Stimulated activated CD8-positive, alpha-beta memory T cell treated with anti-CD3 and anti-CD28 coated beads, Interleukin-4, amount 100 ng/mL, for 48 hours (primary cell): Measurements from ENCODE around the gene ENTPD8.

Experiments used
- DNase-seq: peaks from one replicate; pipeline ENCODE4 v3.0.0-alpha.2; 2020

Gene ENTPD8

GRCh38 chr9:137445930-137446431 is 4.8 kb upstream of the ENTPD8 start:
- DNase-seq = no peak

- DNase-seq = peak; percentile 93
Observed at GRCh38 chr9:137445275-137445807, 4.2 kb upstream of the ENTPD8 start.

GRCh38 chr9:137444106-137444790 is 3.1 kb upstream of the ENTPD8 start:
- no peak for DNase-seq

DNA sequence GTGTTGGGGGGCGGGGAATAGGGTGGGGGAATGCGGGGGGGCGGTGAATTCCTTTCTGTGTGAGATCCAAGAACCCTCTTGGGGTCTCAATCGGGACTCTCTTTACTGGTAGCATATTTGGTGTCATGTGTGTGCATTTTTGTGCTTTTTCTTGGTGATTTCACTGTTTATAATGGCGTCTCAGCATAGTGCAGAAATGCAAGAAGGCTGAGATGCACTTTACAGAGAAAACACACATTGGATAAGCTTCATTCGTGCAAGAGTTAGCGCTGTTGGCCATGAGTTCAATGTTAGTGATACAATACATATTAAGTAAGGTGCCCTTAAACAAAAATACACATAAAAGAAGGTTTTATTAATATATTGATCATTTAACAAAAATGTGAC is 771 bp upstream of the ENTPD8 start:
- no peak for DNase-seq

- no peak for DNase-seq
Observed at GRCh38 chr9:137439158-137439714, 1.9 kb downstream of the ENTPD8 start.

DNA sequence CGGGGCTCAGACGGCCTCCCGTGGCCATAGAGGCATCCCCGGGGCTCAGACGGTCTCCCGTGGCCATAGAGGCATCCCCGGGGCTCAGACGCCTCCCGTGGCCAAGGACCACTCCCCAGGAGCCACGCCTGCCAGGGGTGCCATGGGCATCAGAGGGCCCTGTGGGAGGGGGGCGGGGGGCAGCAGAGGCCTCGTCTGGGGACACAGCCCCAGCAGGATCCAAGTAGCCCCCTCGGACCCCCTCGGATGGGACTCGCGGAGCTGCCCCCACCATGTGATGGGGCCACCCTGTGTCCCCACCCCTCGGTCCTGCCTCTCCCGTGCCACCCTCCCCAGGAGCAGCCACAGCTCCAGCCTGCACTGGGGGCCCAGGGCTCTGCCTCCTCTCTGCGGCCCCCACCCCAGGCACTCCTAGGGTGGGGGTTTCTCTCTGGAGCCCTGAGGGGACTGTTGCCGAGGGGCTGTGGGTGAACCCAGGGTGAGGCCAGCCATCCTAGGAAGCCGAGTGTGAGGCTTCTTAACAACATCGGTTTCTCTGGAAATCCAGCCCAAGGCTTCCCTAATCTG is 2.5 kb downstream of the ENTPD8 start:
- DNase-seq = no peak

GRCh38 chr9:137437691-137438590 is 3.2 kb downstream of the ENTPD8 start:
- DNase-seq = no peak

DNA sequence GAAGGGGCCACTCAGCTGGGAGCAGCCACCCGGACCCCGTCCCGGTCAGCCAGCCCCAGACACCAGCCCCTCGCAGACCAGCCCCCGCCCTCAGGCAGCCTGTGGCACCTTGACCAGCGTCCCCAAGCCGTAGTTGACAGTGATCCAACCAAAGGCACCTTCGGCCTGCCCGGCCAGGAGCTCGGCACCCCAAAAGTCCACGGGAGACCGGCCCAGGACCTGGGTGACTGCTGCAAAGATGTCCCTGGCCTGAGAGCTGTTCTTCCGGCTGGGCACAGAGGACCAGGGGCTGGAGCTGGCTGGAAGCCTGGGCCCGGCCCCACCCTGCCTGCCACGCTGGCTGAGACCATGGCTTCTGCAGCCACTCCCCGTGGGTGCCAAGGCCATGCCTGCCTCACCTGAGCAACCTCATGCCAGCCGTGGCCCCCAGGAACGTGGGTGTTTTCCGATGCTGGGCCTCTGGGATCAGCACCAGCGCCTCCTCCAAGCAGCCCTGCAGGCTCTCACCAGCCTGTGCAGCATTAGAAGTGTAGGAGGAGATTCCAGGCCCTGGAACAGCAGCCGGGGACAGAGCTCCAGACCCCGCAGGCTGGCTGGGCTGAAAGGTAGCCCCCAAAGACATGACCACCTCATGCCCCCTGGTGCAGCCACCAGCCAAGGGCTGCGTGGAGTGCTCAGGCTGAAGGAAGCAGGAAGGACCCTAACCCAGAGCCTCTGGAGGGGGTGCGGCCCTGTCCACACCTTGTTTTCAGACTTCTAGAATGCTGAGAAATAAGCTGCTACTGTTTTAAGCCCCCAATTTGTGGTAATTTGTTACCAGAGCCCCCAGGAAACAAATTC is 4.2 kb downstream of the ENTPD8 start:
- DNase-seq = no peak

- DNase-seq = no peak
Observed at GRCh38 chr9:137435980-137436760, 5.0 kb downstream of the ENTPD8 start.

- DNase-seq = no peak
Observed at GRCh38 chr9:137435381-137435891, 5.7 kb downstream of the ENTPD8 start.

- no peak for DNase-seq
Observed at GRCh38 chr9:137434498-137435380, 6.4 kb downstream of the ENTPD8 start.

DNA sequence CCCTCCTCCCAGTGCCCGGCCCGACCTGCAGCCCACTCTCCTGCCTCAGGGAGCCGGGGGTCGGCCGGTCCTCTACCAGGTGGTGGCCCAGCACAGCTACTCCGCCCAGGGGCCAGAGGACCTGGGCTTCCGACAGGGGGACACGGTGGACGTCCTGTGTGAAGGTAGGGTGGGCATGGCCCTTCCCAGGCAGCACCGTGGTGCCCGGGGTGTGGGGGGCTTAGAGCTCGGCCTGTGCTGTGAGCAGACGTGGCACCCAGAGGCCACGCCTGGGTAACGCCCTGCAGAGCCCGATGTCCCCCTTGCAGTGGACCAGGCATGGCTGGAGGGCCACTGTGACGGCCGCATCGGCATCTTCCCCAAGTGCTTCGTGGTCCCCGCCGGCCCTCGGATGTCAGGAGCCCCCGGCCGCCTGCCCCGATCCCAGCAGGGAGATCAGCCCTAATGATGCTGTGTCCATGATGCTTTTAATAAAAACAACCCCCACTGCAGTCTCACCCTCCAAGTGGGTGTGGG is 7.2 kb downstream of the ENTPD8 start:
- DNase-seq = no peak

GRCh38 chr9:137433349-137433915 is 7.7 kb downstream of the ENTPD8 start:
- no peak for DNase-seq

- no peak for DNase-seq
Observed at GRCh38 chr9:137432687-137433348, 8.3 kb downstream of the ENTPD8 start.

DNA sequence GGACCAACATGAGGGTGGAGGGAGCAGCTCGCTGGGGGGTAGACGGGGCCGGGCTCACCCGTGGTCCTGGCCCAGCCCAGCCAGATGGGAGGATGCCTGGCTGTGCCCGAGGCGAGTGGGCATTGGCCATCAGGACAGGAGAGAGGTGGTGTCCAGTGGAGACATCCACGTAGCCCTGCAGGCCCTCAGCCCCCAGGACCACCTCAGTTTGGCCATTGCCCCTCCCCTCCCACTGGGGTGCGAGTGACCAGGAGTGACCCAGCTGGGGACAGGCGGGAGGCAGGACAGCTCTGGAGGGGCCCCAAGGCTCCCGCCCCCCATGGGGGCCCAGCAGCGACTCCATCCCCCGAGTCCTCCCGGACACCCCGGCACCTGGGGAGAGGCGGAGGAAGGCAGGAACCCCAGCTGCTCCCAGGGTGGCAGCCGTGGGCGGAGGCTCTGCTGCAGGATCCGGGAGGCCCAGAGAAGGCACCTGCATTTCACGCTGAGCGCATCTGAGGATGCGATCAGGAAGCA is 9.7 kb downstream of the ENTPD8 start:
- DNase-seq = no peak

GRCh38 chr9:137430723-137431415 is 10.3 kb downstream of the ENTPD8 start:
- DNase-seq = no peak

DNA sequence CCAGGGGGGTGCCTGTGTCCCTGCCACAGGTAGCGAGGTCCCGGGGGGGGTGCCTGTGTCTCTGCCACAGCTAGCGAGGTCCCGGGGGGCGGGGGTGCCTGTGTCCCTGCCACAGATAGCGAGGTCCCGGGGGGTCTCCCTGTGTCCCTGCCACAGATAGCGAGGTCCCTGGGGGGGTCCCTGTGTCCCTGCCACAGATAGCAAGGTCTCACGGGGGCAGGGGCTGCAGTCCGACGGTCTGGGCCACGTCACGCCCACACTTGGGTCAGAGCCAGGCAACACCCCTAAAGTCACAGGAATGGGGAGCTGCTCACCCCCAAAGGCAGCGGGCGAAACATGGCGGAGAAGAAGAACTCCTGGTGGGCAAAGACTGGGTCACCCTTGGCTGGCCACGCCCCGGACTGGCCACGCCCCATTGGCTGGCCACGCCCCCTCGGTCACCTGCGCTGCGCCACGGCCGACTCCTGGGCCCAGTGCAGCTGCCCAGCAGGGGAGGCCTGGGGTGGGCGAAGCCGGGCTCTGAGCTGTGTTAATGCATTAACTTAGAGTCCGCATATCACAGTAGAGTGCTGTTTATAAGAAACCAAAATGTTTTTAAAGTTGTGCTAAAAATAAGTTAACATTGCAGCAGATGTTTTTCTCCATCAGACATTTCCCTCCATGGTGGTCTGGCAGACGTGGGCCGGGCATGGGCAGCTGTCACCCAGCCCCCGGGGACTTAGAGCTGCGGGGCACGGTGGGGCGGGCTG is 11.0 kb downstream of the ENTPD8 start:
- no peak for DNase-seq
